NCI-H774 (cell line): ENCODE measurements around the gene LUZP4.
A peak's percentile ranks its signal among the peaks of the same experiment; 100 is the strongest.
"Not testable (repeated sequence)": the region's sequence is repeated elsewhere in the genome, so short reads cannot be mapped to it uniquely, and the experiment has no call there.

ENCODE experiments used
- DNase-seq: peaks from one replicate; lab custom pipeline; 2025; lab: John Stamatoyannopoulos, UW

LUZP4 gene, protein sequence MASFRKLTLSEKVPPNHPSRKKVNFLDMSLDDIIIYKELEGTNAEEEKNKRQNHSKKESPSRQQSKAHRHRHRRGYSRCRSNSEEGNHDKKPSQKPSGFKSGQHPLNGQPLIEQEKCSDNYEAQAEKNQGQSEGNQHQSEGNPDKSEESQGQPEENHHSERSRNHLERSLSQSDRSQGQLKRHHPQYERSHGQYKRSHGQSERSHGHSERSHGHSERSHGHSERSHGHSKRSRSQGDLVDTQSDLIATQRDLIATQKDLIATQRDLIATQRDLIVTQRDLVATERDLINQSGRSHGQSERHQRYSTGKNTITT

DNA sequence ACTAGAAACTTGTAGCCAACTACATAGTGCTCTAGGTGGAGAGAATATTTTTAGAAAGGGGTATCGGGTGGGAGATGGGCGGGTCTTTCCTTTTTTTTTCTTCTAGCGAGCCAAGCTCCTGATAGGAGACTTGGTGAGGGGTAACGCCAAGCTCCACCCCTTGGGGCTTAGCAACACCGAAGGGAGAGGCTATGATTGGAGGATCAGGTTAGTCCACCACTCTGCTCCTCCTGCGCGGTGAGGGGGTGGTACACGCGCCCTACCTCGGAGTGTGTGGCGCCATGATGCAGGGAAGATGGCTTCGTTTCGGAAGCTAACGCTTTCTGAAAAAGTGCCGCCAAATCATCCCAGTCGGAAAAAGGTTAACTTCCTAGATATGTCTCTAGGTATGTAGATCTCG is at the start of gene LUZP4:
Gene LUZP4 (plus strand): TSS at position 251 of the 400 bp plus-strand sequence. CDS start 45 bp downstream, at position 296.
- no peak for DNase-seq

DNA sequence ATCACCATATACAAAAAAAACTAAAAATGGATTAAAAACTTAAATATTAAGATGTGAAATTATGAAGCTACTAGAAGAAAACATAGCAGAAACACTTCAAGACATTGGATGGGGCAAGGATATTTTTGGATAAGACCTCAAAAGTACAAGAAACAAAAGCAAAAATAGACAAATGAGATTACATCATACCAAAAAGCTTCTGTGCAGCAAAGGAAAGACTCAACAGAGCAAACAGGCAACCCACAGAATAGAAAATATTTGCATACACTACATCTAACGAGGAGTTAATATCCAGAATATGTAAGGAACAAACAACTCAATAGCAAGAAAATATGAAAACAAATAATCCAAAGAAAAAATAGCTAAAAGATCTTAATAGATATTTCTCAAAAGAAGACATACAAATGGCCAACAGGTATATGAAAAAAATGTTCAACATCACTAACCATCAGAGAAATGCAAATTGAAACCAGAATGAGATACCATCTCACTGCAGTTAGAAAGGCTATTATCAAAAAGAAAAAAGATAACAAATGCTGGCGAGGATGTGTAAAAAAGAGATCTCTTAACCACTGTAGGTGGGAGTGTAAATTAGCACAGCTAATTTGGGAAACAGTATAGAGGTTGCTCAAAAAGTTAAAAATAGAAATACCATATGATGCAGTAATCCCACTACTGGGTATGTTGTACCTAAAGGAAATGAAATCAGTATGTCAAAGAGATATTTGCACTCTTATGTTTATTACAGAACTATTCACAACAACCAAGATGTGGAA is 37.9 kb upstream of the LUZP4 start:
- no peak for DNase-seq

DNA sequence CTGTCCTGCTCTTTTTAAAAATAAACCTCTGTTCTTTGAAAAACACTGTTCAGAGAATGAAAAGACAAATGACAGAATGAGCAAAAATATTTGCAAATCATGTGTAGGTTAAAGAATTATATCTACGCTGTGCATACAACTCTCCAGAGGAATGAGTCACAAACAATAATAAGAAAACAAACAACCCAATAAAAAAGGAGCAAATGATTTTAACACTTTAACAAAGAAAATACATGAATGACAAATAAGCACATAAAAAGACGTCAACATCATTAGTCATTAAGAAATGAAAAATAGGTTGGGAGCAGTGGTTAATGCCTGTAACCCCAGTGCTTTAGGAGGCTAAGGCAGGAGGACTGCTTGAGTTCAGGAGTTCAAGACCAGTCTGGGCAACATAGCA is 34.5 kb upstream of the LUZP4 start:
- no peak for DNase-seq

DNA sequence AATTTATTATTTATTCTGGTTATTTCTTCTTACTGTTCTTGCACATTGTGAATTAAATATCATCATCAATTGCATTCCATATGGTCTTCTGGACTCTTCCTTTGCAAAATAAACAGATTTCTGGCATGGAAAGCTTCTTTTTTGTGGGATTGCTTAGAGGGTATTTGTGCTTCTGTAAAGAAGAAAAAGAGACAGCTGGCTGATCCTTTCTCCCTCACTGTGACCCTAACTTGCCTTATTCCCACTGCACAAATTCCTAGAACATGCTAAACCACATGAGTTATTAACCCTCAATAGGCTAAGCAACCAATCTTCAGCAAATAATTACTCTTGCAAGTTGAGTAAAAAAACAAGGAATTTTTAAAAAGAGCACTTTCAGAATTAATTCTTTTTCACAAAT is 31.8 kb upstream of the LUZP4 start:
- no peak for DNase-seq

DNA sequence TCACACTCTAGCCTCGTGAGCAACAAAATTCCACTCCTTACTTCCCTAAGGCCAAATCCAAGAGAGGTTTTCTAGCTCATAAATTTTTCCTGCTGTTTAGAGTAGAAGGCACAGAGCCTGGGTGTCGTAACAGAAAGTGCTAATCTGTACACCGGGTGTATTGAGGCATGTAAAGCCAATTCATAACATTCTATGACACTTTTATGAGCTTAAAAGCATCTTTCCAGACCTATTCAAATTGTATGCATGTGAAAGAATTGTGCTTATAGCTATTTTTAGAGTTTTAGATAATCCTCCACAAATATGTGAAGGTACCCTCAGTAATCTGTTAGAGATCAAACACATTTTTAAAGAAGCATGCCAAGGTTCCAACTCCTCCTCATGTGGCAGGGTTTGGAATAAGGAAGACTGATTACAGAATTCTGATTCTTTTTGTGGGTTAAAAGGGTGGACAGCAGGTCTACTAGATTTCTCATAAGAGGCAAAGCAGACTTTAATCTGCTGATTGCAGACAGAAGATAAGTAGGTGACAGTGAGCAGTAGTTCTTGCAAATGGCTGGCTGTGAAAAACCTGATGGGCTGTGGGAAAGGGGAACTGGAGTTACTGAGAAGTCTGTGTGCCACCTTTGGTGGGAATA is 30.2 kb upstream of the LUZP4 start:
- DNase-seq = no peak

DNA sequence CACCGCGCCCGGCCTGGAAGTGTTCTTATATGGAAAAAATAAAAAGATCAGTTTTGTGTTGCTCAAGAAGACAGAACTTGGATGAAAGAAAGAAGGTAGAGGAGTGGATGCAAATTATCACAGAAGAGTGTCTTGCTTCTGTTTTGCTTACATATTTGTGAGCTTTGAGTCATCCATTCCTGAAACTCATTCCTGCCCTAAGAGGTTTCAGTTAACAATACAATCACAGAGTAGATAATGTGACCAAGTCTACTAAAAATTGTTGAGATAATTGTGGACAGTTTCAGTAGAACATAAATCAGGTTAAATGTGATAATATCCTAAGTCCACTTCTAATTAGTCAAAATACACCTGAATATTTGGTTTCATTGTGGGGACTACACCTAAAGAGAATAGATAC is 29.2 kb upstream of the LUZP4 start:
- DNase-seq = no peak

DNA sequence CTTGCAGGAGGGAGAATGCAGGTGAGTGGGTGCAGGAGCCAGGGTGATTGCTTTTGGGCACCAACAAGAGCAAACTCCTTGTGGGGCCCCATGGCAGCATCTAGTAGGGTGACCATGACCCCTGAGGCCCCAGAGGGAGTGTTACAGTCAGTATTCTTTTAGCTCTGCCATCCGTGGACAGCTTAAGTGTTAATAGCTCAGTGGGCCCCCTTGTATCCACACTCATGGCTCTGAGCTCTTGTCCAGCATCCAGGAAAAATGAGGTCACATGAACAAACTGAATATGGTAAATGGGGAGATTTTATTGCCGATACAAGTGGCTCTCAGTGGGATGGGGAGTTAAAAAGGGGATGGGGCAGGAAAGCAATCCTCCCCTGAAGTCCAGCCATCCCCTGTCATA is 28.4 kb upstream of the LUZP4 start:
- DNase-seq = no peak

DNA sequence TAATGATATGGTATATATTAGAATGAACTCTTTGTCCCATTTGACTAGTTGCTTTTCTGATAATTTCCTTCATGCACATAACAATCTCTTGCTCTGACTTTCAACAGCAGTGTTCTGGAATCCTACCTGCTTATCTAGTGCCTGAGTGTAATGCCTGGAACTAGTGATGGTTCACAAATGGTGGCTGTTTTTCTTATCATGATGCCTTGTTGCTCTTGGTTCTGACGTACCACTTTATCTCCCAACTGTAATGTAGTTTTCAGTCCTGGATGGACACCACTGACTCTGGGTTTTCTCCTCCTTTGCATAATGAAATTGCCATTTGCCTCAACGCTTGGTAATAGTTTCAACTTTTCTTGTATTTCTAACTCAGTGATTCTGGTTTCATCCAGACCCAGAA is 25.5 kb upstream of the LUZP4 start:
- no peak for DNase-seq

DNA sequence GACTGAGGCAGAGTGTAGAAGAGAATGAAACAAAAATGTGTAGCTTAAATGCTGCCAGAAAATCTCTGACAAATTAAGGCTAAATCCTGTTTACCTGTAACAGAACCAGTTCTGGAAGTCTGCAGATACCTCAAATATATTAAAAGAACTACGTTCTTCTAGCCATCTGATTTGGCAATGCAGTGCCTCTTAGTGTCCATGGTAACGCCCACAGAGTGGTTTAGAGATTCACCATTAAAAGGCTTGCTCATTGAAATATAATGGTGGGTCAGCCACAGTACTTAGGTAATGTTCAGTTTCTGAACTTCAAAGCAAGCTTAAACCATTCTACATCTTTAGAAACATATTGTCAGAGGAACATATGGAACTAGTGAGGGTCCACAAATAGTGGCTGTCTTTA is 23.2 kb upstream of the LUZP4 start:
- DNase-seq = no peak

DNA sequence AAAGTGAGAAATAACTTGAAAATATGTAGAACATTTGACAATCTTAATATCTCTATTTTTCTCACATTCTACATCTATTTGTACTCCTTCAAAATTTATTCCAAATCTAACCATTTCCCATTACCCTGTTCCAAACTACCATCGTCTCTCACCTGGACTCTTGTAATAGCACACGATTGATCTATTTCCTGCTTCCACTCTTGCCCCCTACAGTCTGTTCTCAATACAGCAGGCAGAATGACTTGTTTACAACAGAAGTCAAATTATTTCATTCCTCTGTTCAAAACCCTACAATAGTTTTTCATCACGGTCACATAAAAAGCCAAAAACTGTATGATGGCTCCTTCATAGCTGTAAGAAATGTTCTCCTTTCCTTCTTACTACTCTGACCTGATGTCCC is 21.1 kb upstream of the LUZP4 start:
- no peak for DNase-seq

DNA sequence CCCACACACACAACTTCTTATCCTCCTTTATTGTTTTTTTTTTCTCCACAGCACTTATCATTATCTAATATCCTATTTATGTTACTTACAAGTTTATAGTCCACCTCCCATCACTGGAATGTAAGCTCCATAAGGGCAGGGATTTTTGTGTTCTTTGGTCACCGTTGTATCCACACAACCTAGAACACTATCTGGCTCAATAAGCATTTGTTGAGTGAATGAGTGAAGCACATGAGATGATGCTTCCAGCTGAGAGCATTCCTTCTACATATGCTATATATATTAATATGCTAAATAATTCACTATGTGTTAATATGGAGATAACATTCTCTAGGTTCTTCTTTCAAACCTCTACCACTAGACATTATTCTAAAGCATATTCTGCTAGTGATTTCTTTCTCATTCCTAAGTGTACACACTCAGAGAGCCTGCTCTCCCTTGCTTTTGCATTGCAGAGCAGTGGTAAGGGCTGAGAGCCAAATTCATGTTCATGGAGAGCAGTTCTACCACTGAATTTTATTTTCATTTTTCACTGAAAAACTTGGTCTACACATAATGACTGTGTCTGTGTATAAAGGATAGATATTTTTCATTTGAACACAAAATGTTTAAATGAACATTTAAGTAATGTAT is 20.3 kb upstream of the LUZP4 start:
- no peak for DNase-seq

DNA sequence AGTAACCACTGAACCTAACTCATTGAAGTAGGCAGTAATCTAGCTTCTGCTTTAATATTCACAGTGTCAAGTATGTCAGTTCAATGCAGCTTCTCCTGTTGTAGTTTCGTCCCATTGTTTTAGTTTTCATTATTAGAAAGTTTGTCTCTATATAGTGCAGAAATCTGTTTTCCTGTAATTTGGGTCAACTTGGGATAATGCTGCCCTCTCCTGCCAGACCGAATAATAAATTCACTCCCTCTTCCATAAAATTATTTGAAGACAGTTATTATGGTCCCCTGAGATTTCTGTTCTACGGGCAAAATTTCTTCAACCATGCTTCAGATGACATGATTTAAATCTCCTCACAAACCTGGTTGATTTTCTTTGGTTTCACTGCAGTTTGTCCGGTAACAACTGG is 4.6 kb upstream of the LUZP4 start:
- no peak for DNase-seq

DNA sequence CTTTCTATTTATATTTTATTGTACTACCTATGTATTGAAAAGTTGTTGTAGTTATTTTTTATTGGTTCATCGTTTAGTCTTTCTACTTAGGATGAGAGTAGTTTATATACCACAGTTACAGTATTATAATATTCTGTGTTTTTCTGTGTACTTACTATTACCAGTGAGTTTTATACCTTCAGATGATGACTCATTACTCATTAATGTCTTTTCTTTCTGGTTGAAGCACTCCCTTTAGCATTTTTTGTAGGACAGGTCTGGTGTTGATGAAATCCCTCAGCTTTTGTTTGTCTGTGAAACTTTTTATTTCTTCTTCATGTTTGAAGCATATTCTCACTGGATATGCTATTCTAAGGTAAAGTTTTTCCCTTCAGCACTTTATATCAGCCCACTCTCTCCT is 7.7 kb downstream of the LUZP4 start:
- DNase-seq = no peak

DNA sequence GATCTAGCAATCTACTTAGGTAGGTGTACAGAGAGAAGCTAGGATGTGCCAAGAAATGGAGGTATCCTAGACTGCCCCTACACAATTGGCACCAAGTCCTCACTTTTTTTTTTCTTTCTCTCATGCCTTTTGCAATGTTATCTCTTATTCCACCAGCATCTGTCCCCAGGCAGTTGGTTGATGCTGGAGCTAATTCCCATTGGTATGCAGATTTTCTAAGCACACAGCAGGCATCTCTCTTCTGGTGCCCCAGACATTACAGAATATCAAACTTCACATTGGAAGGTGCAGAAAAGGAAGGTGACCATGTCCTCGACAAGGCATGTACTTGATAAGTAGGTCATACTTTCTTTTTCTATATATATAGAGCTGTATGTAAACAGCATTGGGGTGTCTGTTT is 21.6 kb downstream of the LUZP4 start:
- DNase-seq = no peak

DNA sequence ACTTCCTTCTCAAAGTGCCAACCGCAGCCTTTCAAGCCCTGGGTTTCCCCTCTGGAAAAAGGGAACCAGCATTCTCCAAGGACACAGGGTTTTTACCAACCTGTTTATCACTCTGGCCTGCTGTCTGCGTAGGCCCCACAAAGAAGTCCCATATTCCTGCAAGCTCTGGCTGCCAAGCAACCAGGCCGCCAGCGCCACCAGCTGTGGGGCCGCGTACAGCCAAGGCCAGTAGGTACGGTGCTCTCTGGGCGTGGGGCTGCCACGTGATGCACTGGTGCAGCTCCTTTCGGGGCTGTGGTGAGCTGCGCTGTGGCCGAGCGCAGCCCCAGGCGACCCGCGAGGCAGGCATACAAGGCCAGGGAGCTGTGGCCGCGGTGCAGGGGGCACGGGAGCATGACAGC is 22.1 kb downstream of the LUZP4 start:
- DNase-seq = no peak

DNA sequence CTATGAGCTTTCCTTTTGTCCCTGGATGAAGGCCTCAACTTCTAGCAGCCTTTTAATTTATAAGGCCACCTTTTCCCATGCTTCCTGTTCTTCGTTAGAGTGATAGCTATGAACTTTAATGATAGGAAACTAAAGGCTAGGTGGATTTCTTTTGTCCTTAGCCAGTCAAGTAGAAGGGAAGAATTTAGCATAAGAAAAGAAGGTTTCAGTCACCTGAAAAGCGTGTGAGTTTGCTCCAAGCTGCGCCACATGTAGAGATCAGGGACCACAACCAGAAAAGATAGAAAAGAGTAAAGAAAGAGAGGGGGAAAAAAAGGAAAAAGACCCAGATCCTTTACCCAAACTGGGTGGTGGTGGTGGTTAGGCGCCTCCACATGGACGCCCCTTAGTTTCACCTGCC is 28.6 kb downstream of the LUZP4 start:
- DNase-seq = no peak

DNA sequence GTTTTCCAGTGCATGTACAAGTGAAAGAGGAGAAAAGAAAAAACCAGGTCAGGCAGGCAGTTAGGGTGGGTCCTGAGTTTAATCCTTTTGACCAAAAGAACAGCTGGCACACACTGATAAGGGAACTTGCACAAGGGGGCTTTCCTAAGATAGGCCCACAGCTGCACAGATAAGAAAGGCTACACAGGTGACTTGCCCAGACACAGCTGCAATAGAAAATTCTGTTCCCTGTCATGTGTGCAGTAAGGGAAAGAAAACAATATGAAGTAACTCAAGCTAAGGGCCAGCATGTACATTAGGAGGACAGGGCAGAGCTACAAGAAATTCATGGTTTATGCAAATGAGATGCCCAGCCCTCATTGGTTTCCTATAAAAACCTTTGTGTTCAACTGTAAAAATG is 32.9 kb downstream of the LUZP4 start:
- no peak for DNase-seq

DNA sequence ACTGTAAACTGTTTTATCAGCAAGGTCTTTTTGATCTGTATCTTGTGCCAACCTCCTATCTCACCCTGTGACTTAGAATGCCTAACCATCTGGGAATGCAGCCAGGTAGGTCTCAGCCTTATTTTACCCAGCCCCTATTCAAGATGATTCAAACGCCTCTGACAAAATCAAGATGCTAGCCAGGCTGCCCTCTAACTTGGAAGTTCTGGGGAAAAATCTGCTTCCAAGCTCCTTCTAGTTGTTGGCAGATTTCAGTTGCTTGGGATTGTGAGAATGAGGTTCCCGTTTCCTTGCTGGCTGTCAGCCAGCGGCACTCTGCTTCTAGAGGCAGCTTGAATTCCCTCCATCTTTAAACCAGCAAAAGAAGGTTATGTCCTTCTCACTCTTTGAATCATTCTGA is 34.7 kb downstream of the LUZP4 start:
- DNase-seq = no peak

DNA sequence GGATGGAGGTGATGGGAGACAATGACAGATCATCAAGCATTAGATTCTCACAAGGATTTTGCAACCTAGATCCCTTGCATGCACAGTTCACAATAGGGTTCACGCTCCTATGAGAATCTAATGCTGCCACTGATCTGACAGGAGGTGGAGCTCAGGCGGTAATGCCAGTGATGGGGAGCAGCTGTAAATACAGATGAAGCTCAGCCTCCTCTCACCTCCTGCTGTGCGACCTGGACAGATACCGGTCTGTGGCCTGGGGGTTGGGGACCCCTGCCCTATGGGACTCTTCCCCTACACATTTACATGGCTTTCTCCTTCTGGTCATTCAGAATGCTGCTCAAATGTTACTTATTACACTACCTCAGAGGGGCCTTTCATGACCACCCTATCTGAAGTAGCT is 39.8 kb downstream of the LUZP4 start:
- not testable (repeated sequence) for DNase-seq

DNA sequence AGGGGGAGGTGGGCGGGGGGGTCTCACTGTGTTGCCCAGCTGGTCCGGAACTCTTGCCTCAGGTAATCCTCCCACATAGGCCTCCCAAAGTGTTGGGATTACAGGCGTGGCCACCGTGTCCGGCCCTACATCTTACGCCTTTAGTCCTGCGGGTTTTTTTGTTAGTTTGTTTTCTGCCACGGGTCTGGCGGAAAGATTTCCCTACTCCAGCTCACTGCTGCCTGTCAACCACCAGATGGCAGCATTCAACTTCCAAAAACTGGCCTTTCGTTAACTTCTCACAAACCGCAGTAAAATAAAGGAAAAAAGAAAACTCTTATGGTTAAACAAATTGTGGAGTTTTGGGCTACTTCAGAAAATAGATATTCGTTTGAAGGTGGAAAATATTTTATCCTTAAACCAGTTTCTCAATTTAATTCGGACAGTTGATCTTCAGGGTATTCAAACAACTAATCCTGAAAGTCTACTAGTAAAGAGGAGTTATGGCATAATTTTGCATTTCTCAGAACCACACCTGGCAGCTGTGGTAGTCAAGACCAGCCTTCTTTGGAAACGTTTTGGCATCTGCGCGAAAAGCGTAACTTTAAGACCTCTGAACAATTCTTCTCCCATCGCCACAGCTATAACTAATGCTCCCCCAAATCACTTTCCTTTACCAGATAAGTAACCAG is 41.1 kb downstream of the LUZP4 start:
- peak; percentile 57 for DNase-seq

DNA sequence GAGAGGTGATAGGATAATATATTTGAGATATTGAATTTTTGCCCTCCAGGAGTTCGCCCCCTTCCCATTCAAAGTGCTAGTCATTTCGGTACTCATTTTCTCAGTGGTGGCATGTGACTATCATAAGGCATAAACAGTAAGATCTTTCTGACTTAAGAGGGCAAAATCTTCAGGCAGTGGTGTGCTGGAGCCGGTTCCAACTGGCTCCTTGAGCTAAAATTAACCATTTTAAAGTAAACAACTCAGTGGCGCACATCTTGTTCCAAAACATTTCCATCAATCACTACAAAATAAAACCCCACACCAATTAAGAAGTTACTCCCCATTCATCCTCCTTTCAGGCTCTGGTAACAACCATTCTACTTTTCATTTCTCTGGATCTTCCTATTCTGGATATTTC is 43.3 kb downstream of the LUZP4 start:
- DNase-seq = no peak

DNA sequence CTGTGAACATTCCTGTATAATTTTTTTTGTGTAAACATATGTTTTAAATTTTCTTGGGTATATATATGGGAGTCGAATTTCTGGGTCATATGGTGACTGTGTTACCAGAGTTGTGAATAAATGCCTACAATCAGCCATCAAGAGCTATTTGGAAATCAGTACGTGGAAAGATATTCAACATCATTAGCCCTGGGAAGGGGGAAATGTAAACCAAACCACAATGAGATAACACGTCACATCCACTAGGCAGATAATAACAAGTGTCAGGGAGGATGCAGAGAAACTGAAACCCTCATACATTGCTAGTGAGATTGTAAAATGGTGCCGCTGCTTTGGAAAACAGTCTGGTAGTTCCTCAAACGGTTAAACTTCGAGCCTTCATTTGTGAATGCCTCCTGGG is 43.9 kb downstream of the LUZP4 start:
- DNase-seq = no peak
